Measurements from ENCODE around the gene MLST8.

DNA sequence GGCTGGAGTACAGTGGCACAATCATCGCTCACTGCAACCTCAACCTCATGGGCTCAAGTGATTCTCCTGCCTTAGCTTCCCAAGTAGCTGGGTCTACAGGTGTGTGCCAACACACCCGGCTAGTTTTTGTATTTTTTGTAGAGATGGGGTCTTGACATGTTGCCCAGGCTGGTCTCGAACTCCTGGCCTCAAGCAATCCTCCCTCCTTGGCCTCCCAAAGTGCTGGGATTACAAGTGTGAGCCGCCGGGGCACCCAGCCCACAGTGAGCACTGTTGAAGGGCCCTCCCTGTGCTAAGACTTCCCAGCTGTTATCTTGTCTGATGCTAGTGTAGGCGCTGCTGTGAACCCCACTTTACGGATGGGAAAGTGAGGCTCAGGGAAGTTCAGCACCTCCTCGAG, 16.9 kb upstream of the MLST8 start:
- TF ChIP-seq, protein P1, sequence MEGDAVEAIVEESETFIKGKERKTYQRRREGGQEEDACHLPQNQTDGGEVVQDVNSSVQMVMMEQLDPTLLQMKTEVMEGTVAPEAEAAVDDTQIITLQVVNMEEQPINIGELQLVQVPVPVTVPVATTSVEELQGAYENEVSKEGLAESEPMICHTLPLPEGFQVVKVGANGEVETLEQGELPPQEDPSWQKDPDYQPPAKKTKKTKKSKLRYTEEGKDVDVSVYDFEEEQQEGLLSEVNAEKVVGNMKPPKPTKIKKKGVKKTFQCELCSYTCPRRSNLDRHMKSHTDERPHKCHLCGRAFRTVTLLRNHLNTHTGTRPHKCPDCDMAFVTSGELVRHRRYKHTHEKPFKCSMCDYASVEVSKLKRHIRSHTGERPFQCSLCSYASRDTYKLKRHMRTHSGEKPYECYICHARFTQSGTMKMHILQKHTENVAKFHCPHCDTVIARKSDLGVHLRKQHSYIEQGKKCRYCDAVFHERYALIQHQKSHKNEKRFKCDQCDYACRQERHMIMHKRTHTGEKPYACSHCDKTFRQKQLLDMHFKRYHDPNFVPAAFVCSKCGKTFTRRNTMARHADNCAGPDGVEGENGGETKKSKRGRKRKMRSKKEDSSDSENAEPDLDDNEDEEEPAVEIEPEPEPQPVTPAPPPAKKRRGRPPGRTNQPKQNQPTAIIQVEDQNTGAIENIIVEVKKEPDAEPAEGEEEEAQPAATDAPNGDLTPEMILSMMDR (IDR thresholded peaks at IDR 0.05; ENCODE audit: extremely low read depth in 1 of 2, insufficient read depth in 1 of 2, low read depth in 1 of 2, low read length in 2 of 2), result no peak
- TF ChIP-seq EZH2 (IDR thresholded peaks at IDR 0.05; ENCODE audit: borderline replicate concordance, low read depth, low read length, severe bottlenecking), result no peak
- TF ChIP-seq MYC (IDR thresholded peaks at IDR 0.05; ENCODE audit: low read depth, low read length), result no peak
- no peak for TF ChIP-seq POLR2A (IDR thresholded peaks at IDR 0.05; ENCODE audit: low read depth, low read length)
- TF ChIP-seq, protein P2, sequence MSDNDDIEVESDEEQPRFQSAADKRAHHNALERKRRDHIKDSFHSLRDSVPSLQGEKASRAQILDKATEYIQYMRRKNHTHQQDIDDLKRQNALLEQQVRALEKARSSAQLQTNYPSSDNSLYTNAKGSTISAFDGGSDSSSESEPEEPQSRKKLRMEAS (IDR thresholded peaks at IDR 0.05; ENCODE audit: insufficient read depth, insufficient read length), result no peak
- TF ChIP-seq FOS (IDR thresholded peaks at IDR 0.05; ENCODE audit: borderline replicate concordance, insufficient read depth, low read length), result no peak
- TF ChIP-seq POLR2AphosphoS5 (IDR thresholded peaks at IDR 0.05; ENCODE audit: insufficient read depth, low read depth, low read length), result no peak
- TF ChIP-seq GATA2 (IDR thresholded peaks at IDR 0.05; ENCODE audit: insufficient read depth, insufficient read length, low read depth, low read length), result no peak

Measured in endothelial cell of umbilical vein (primary cell).